GM19043 (cell line): ENCODE measurements around the gene CALHM6.

ENCODE experiments used
- ATAC-seq: cut with Tn5 transposase; IDR thresholded peaks from one replicate; pipeline ENCODE4 v1.9.1; 2021; ENCODE audit warnings: low read depth; ENCODE audit not compliant: unreplicated experiment

CALHM6 gene

GRCh38 chr6:116444575-116444974, 16.6 kb upstream of the CALHM6 start:
- ATAC-seq = no peak

- no peak for ATAC-seq
These were observed 16.1 kb upstream of the CALHM6 start for GRCh38 chr6:116445102-116445501.

- no peak for ATAC-seq
These were observed 14.8 kb upstream of the CALHM6 start for GRCh38 chr6:116446399-116446798.

GRCh38 chr6:116447052-116447451, 14.1 kb upstream of the CALHM6 start:
- no peak for ATAC-seq

GRCh38 chr6:116447496-116448011, 13.6 kb upstream of the CALHM6 start:
- no peak for ATAC-seq

GRCh38 chr6:116449565-116449964, 11.6 kb upstream of the CALHM6 start:
- ATAC-seq = no peak

GRCh38 chr6:116450185-116450710, 10.9 kb upstream of the CALHM6 start:
- no peak for ATAC-seq

- peak; percentile 88 for ATAC-seq
These were observed 10.1 kb upstream of the CALHM6 start for GRCh38 chr6:116450769-116451740.

GRCh38 chr6:116451916-116452315, 9.3 kb upstream of the CALHM6 start:
- no peak for ATAC-seq

GRCh38 chr6:116452531-116452930, 8.6 kb upstream of the CALHM6 start:
- ATAC-seq = no peak

GRCh38 chr6:116456106-116456505, 5.1 kb upstream of the CALHM6 start:
- ATAC-seq = no peak

- ATAC-seq = no peak
These were observed 4.2 kb upstream of the CALHM6 start for GRCh38 chr6:116456927-116457326.

GRCh38 chr6:116458264-116458663, 2.9 kb upstream of the CALHM6 start:
- no peak for ATAC-seq

GRCh38 chr6:116459927-116460326, 1.2 kb upstream of the CALHM6 start:
- ATAC-seq = no peak

GRCh38 chr6:116461932-116462885, 1.0 kb downstream of the CALHM6 start:
- ATAC-seq = peak; percentile 77

- ATAC-seq = no peak
These were observed 2.1 kb downstream of the CALHM6 start for GRCh38 chr6:116463301-116463700.

GRCh38 chr6:116465246-116465645, 4.1 kb downstream of the CALHM6 start:
- no peak for ATAC-seq

- no peak for ATAC-seq
These were observed 5.9 kb downstream of the CALHM6 start for GRCh38 chr6:116467096-116467495.

- no peak for ATAC-seq
These were observed 6.3 kb downstream of the CALHM6 start for GRCh38 chr6:116467514-116467913.

GRCh38 chr6:116468293-116468692, 7.1 kb downstream of the CALHM6 start:
- no peak for ATAC-seq

- no peak for ATAC-seq
These were observed 10.4 kb downstream of the CALHM6 start for GRCh38 chr6:116471531-116471930.
